WTC11 (cell line): ENCODE measurements around the gene BEND3. TPM values are rescaled to one million over a fixed set of nuclear protein-coding genes. Genes with fewer than 3 reads are reported as not detected.

Source experiments
- ARID4B ChIP-seq: sonication (generic); formaldehyde crosslinking; IDR thresholded peaks from 2 replicates; pipeline ENCODE4 v1.8.0; 2023; ENCODE audit warnings: missing genetic modification reagents, mild to moderate bottlenecking, borderline replicate concordance
- CBFB ChIP-seq: sonication (generic); formaldehyde crosslinking; IDR thresholded peaks from 2 replicates; pipeline ENCODE4 v1.8.1; 2022; ENCODE audit warnings: mild to moderate bottlenecking, low read depth, missing genetic modification reagents
- CDX4 ChIP-seq: fragments of 250-450 bp; sonication (Bioruptor Pico); IDR thresholded peaks from 2 replicates; pipeline ENCODE4 v1.9.0; 2021; ENCODE audit warnings: moderate library complexity, mild to moderate bottlenecking, inconsistent platforms, borderline replicate concordance
- CREB1 ChIP-seq: sonication (generic); formaldehyde crosslinking; IDR thresholded peaks from 2 replicates; pipeline ENCODE4 v1.8.0; 2023; ENCODE audit warnings: mild to moderate bottlenecking, missing genetic modification reagents
- E2F4 ChIP-seq: sonication (generic); formaldehyde crosslinking; IDR thresholded peaks from 2 replicates; pipeline ENCODE4 v1.8.1; 2022; ENCODE audit warnings: low read depth, mild to moderate bottlenecking, moderate library complexity, missing genetic modification reagents, borderline replicate concordance
- E2F5 ChIP-seq: sonication (generic); formaldehyde crosslinking; IDR thresholded peaks from 2 replicates; pipeline ENCODE4 v1.8.1; 2022; ENCODE audit warnings: mild to moderate bottlenecking, moderate library complexity, missing genetic modification reagents
- HMGXB4 ChIP-seq: sonication (generic); formaldehyde crosslinking; IDR thresholded peaks from 2 replicates; pipeline ENCODE4 v1.8.1; 2023; ENCODE audit warnings: mild to moderate bottlenecking, moderate library complexity, missing genetic modification reagents
- JAZF1 ChIP-seq: fragments of 250-450 bp; sonication (Bioruptor Pico); IDR thresholded peaks from 2 replicates; pipeline ENCODE4 v1.9.0; 2021; ENCODE audit warnings: moderate library complexity, mild to moderate bottlenecking, inconsistent platforms
- MAX ChIP-seq: sonication (generic); formaldehyde crosslinking; IDR thresholded peaks from 2 replicates; pipeline ENCODE4 v1.8.0; 2022; ENCODE audit warnings: mild to moderate bottlenecking, missing genetic modification reagents
- MYBL2 ChIP-seq: sonication (generic); formaldehyde crosslinking; IDR thresholded peaks from 2 replicates; pipeline ENCODE4 v1.8.1; 2023; ENCODE audit warnings: mild to moderate bottlenecking, moderate library complexity, missing genetic modification reagents
- NFE2L1 ChIP-seq: sonication (generic); formaldehyde crosslinking; IDR thresholded peaks from 2 replicates; pipeline ENCODE4 v1.8.1; 2023; ENCODE audit warnings: missing genetic modification reagents
- NR3C1 ChIP-seq: sonication (generic); formaldehyde crosslinking; conservative IDR thresholded peaks from 2 replicates; pipeline ENCODE4 v1.8.1; 2023; ENCODE audit warnings: low read depth, mild to moderate bottlenecking, missing genetic modification reagents
- RELA ChIP-seq: sonication (generic); formaldehyde crosslinking; IDR thresholded peaks from 2 replicates; pipeline ENCODE4 v1.8.1; 2022; ENCODE audit warnings: missing genetic modification reagents, mild to moderate bottlenecking, borderline replicate concordance
- ZNF121 ChIP-seq: sonication (generic); formaldehyde crosslinking; IDR thresholded peaks from 2 replicates; pipeline ENCODE4 v1.8.0; 2023; ENCODE audit warnings: missing genetic modification reagents
- ZNF396 ChIP-seq: fragments of 250-450 bp; sonication (Bioruptor Pico); IDR thresholded peaks from 2 replicates; pipeline ENCODE4 v1.8.0; 2021; ENCODE audit warnings: mild to moderate bottlenecking, moderate library complexity, borderline replicate concordance
- ZNF423 ChIP-seq: fragments of 250-450 bp; sonication (Bioruptor Pico); IDR thresholded peaks from 2 replicates; pipeline ENCODE4 v2.1.2; 2022; ENCODE audit warnings: mild to moderate bottlenecking, moderate library complexity
- total RNA-seq: library from RNA; stranded (reverse); gene quantifications from 3 replicates; pipeline ENCODE4 v1.2.3, GENCODE V29; 2021
- TF ChIP-seq, protein P1 (sequence below): fragments of 250-450 bp; sonication (Bioruptor Pico); IDR thresholded peaks from 2 replicates; pipeline ENCODE4 v1.9.0; 2021; ENCODE audit warnings: mild to moderate bottlenecking

Gene BEND3
- total RNA-seq, 1 experiment from 2014 or later, result 25.4 TPM

DNA sequence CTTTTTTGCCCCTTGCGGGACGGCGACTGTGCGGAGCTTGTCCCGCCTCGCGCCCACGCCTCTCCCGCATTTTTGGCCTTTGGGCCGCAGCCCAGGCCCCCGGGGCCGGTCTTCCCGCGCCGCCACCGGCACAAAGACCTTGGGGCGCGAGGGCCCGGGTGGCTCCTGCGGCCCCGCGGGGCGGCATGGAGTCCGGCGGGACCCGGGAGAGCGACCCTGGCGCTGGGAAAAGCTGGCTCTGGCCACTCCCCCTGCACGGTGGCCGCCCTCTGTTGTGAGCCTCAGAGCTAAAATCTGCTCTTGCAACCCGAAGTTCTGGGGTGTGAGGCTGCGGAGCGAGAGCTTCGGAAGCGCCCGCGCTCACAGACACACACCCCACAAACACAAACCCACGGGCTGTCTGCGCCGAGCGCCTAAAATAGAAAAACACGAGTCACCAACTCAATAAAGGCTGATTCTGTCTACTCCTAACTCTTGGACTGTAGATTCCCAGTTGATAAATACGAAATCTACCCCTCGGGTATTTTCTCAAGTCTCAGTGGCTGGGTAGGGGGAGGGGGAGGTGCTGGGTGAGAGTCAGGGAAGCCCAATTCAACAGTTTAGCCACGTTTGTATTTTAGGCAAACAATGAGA, 496 bp upstream of the BEND3 start (continued):
- peak; percentile 25; the same call in 1 of the 2 replicates for TF ChIP-seq ARID4B (CRISPR knock-in tag)
- TF ChIP-seq CREB1 (CRISPR knock-in tag), result no peak
- TF ChIP-seq CBFB (CRISPR knock-in tag), result no peak
- TF ChIP-seq HMGXB4 (CRISPR knock-in tag), result 0 out of 2 replicates have a peak, but pooled peaks have one; percentile 57
- no peak for TF ChIP-seq NFE2L1 (CRISPR knock-in tag)
- TF ChIP-seq E2F5 (CRISPR knock-in tag), result peak; percentile 62; the same call in 1 of the 2 replicates
- peak; percentile 89; the same call in 1 of the 2 replicates for TF ChIP-seq ZNF121
- no peak for TF ChIP-seq MAX (CRISPR knock-in tag)
- TF ChIP-seq, protein P1, sequence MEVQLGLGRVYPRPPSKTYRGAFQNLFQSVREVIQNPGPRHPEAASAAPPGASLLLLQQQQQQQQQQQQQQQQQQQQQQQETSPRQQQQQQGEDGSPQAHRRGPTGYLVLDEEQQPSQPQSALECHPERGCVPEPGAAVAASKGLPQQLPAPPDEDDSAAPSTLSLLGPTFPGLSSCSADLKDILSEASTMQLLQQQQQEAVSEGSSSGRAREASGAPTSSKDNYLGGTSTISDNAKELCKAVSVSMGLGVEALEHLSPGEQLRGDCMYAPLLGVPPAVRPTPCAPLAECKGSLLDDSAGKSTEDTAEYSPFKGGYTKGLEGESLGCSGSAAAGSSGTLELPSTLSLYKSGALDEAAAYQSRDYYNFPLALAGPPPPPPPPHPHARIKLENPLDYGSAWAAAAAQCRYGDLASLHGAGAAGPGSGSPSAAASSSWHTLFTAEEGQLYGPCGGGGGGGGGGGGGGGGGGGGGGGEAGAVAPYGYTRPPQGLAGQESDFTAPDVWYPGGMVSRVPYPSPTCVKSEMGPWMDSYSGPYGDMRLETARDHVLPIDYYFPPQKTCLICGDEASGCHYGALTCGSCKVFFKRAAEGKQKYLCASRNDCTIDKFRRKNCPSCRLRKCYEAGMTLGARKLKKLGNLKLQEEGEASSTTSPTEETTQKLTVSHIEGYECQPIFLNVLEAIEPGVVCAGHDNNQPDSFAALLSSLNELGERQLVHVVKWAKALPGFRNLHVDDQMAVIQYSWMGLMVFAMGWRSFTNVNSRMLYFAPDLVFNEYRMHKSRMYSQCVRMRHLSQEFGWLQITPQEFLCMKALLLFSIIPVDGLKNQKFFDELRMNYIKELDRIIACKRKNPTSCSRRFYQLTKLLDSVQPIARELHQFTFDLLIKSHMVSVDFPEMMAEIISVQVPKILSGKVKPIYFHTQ (CRISPR knock-in tag), result no peak
- no peak for TF ChIP-seq JAZF1
- TF ChIP-seq NR3C1 (CRISPR knock-in tag), result no peak
- TF ChIP-seq ZNF396, result no peak
- peak; percentile 50; the same call in 1 of the 2 replicates for TF ChIP-seq ZNF423
- no peak for TF ChIP-seq MYBL2 (CRISPR knock-in tag)
- TF ChIP-seq RELA (CRISPR knock-in tag), result no peak
- TF ChIP-seq CDX4 (CRISPR knock-in tag), result no peak
- no peak for TF ChIP-seq E2F4 (CRISPR knock-in tag)
- TF ChIP-seq, all 79 proteins: peak for 11
